Glutamatergic neuron (in vitro differentiated cells): Measurements from ENCODE around the gene PRCC. TPM values are rescaled to one million over a fixed set of nuclear protein-coding genes. Genes with fewer than 3 reads are reported as not detected.

Experiments
- DNase-seq: peaks from one replicate; pipeline ENCODE4 v3.0.0; 2022
- H3K27ac Mint-ChIP-seq: one replicate; pipeline ENCODE4 v1.8.0; 2020; ENCODE audit warnings: mild to moderate bottlenecking, mixed read lengths, inconsistent platforms; ENCODE audit not compliant: unreplicated experiment
- H3K27me3 Mint-ChIP-seq: one replicate; pipeline ENCODE4 v1.8.0; 2020; ENCODE audit warnings: mild to moderate bottlenecking, moderate library complexity, mixed read lengths, inconsistent platforms; ENCODE audit not compliant: unreplicated experiment
- H3K36me3 Mint-ChIP-seq: one replicate; pipeline ENCODE4 v1.8.0; 2020; ENCODE audit warnings: mild to moderate bottlenecking, mixed read lengths, inconsistent platforms; ENCODE audit not compliant: unreplicated experiment
- H3K4me1 Mint-ChIP-seq: one replicate; pipeline ENCODE4 v1.8.0; 2020; ENCODE audit warnings: mild to moderate bottlenecking, low read depth, mixed read lengths, inconsistent platforms; ENCODE audit not compliant: unreplicated experiment
- H3K4me3 Mint-ChIP-seq: one replicate; pipeline ENCODE4 v1.8.0; 2020; ENCODE audit warnings: mild to moderate bottlenecking, mixed read lengths, inconsistent platforms; ENCODE audit not compliant: unreplicated experiment
- H3K9me3 Mint-ChIP-seq: one replicate; pipeline ENCODE4 v1.8.0; 2020; ENCODE audit warnings: mild to moderate bottlenecking, moderate library complexity, mixed read lengths, inconsistent platforms; ENCODE audit not compliant: unreplicated experiment
- total RNA-seq: library from RNA; stranded (reverse); fragmentation: NEBNext Ultra II Directional; extraction: Animal tissue kit (Norgen Biotek cat#: 25700); gene quantifications from one replicate; pipeline ENCODE4 v1.2.1, GENCODE V29; 2021; ENCODE audit not compliant: unreplicated experiment
- TF ChIP-seq, protein P1 (sequence below): fragments of 200-600 bp; sonication (generic); IDR thresholded peaks from one replicate; pipeline ENCODE4 v1.5.0; 2021; ENCODE audit not compliant: partially characterized antibody, unreplicated experiment

PRCC gene
- total RNA-seq, 1 donor from 2014 or later: 88.8 TPM

GRCh38 chr1:156744786-156745419 lies 22.4 kb upstream of the PRCC start:
- Mint-ChIP-seq H3K4me3 (no peak overlapping the region), H3K27me3 (peaks cover 11% of the 10 kb centered on the region), H3K9me3 (peaks cover 10% of the 10 kb centered on the region), H3K27ac (peak overlapping the region; percentile 68), H3K36me3 (no peaks in the 10 kb centered on the region), H3K4me1 (peaks cover 35% of the 10 kb centered on the region)
- TF ChIP-seq, protein P1, sequence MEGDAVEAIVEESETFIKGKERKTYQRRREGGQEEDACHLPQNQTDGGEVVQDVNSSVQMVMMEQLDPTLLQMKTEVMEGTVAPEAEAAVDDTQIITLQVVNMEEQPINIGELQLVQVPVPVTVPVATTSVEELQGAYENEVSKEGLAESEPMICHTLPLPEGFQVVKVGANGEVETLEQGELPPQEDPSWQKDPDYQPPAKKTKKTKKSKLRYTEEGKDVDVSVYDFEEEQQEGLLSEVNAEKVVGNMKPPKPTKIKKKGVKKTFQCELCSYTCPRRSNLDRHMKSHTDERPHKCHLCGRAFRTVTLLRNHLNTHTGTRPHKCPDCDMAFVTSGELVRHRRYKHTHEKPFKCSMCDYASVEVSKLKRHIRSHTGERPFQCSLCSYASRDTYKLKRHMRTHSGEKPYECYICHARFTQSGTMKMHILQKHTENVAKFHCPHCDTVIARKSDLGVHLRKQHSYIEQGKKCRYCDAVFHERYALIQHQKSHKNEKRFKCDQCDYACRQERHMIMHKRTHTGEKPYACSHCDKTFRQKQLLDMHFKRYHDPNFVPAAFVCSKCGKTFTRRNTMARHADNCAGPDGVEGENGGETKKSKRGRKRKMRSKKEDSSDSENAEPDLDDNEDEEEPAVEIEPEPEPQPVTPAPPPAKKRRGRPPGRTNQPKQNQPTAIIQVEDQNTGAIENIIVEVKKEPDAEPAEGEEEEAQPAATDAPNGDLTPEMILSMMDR: no peak
- no peak for DNase-seq

GRCh38 chr1:156745881-156746280 lies 21.5 kb upstream of the PRCC start:
- DNase-seq: no peak
- H3K27ac Mint-ChIP-seq: peak overlapping the region; percentile 48
- H3K4me3 Mint-ChIP-seq: peak overlapping the region; percentile 94
- peaks cover 39% of the 10 kb centered on the region for H3K4me1 Mint-ChIP-seq
- H3K27me3 Mint-ChIP-seq: peaks cover 13% of the 10 kb centered on the region
- H3K9me3 Mint-ChIP-seq: peaks cover 15% of the 10 kb centered on the region
- H3K36me3 Mint-ChIP-seq: no peaks in the 10 kb centered on the region
- TF ChIP-seq, protein P1: no peak

GRCh38 chr1:156746406-156746727 lies 21.0 kb upstream of the PRCC start:
- no peak for DNase-seq
- H3K4me1 Mint-ChIP-seq: peaks cover 39% of the 10 kb centered on the region

DNA sequence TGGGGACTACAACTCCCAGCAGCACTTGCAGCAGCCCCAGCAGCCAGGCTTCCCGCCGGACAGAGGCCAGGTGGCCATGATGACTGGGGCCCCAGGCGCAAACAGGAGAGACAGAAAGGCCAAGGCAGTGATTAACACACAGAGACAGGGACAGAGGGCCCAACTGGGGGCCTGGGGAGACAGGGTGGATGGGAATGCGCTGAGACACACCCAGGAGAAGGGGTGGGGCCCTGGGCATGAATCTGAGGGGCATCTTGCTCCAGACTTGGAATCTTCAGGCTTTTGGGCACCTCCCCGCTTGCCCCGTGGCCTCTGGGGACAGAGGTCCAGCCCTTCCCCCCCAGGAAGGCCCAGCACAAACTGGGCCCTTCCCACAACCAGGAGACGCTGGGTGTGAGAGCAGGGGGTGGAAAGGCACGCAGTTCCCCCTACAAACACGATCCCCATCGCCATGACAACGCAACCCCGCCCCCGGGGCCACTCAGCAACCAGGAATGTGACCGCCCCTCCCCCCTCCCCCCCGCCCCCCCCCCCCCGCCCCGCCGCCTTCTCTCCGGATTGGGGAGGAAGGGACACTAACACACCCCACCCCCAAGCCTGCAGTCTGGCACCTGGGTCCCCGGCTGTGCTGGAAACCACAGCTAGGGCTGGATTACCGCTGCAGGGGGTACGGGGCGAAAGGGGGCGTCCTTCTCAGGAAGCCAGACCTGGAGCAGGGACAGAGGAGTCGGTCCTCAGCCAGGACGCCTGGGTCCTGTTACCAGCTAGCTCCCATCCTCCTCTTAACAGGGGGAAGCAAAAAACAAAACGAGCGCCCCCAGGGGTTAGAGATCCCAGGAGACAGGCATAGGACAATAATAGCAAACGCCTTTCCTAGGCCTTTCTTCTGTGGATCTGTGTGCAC lies 20.4 kb upstream of the PRCC start:
- H3K27ac Mint-ChIP-seq: peak overlapping the region; percentile 97
- DNase-seq: peak; percentile 86
- H3K27me3 Mint-ChIP-seq: peaks cover 14% of the 10 kb centered on the region
- H3K4me1 Mint-ChIP-seq: peaks cover 36% of the 10 kb centered on the region
- peaks cover 13% of the 10 kb centered on the region for H3K9me3 Mint-ChIP-seq
- H3K4me3 Mint-ChIP-seq: peak overlapping the region; percentile 94
- TF ChIP-seq, protein P1: no peak
- H3K36me3 Mint-ChIP-seq: no peaks in the 10 kb centered on the region

More at GRCh38 chr1:156746406-156746727, 21.0 kb upstream of the PRCC start:
- peak overlapping the region; percentile 97 for H3K27ac Mint-ChIP-seq
- no peaks in the 10 kb centered on the region for H3K36me3 Mint-ChIP-seq
- H3K27me3 Mint-ChIP-seq: peaks cover 13% of the 10 kb centered on the region
- peaks cover 15% of the 10 kb centered on the region for H3K9me3 Mint-ChIP-seq
- peak overlapping the region; percentile 94 for H3K4me3 Mint-ChIP-seq
- TF ChIP-seq, protein P1: no peak
